ENCODE results near the gene HMGCS2.

HMGCS2 gene

DNA sequence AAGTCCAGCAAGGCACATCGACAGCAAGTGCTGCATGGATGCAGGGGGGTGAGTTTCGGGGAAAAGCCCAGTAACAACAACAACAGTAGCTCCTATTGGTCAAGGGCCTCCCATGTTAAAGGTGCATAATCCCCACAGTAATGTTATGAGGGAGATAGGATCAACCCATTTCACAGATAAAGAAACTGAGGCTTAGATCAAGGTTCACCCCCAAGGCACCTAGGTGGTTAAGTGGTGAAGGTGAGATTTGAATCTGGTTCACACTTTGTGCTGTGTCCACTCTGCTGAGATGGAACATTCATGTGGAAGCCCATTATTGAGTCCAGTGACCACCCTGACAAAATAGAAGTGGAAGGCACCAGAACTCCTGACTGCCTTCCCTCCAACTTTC lies 32.1 kb downstream of the HMGCS2 start (continued):
- TF ChIP-seq ZBTB8A (tag by site-specific recombination; IDR thresholded peaks at IDR 0.05) = no peak
- TF ChIP-seq ZNF777 (tag by site-specific recombination; IDR thresholded peaks at IDR 0.05; ENCODE audit: borderline replicate concordance) = no peak
- no peak for TF ChIP-seq KLF10 (tag by site-specific recombination; IDR thresholded peaks at IDR 0.05)
- no peak for TF ChIP-seq ZNF211 (tag by site-specific recombination; IDR thresholded peaks at IDR 0.05; ENCODE audit: low read depth)
- TF ChIP-seq ZBTB48 (tag by site-specific recombination; IDR thresholded peaks at IDR 0.05) = no peak
- TF ChIP-seq MYNN (tag by site-specific recombination; IDR thresholded peaks at IDR 0.05; ENCODE audit: borderline replicate concordance) = no peak
- TF ChIP-seq ZNF664 (tag by site-specific recombination; IDR thresholded peaks at IDR 0.05) = no peak
- no peak for TF ChIP-seq ZNF76 (tag by site-specific recombination; IDR thresholded peaks at IDR 0.05; ENCODE audit: borderline replicate concordance, low read depth)
- no peak for TF ChIP-seq ZNF791 (tag by site-specific recombination; IDR thresholded peaks at IDR 0.05)

DNA sequence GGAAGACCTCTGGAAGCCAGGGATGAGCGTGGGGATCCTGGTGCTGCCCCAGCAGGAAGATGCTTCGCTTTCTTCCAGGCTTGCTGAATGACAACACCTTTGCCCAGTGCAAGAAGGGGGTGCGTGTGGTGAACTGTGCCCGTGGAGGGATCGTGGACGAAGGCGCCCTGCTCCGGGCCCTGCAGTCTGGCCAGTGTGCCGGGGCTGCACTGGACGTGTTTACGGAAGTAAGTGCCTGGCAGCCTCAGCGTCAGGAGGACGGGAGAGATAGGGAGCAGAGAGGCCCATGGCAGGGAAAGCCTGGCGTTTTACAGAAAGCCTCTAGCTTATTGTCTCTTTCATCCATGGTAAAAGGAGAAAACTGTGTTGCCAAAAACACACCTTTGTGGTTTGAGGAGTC lies 33.5 kb downstream of the HMGCS2 start:
- peaks cover 10 to 97% of the 10 kb centered on the region in 2 experiments; a peak in 2 of 3 replicates for H3K36me3 ChIP-seq (ENCODE audit: control insufficient read depth in 2 of 2, insufficient read depth in 1 of 2, low read length in 2 of 2)
- H3K4me3 ChIP-seq (ENCODE audit: low read depth, low read length) = no peak overlapping the region
- CTCF ChIA-PET = no interaction called here
- H3K4me1 ChIP-seq (ENCODE audit: control insufficient read depth, insufficient read depth, low read length) = no peaks in the 10 kb centered on the region
- POLR2A ChIA-PET = no interaction called here
- no peak overlapping the region for H3K27ac ChIP-seq (ENCODE audit: extremely low read depth, low read depth, low read length)
- TF ChIP-seq KLF7 (tag by site-specific recombination; IDR thresholded peaks at IDR 0.05; ENCODE audit: borderline replicate concordance) (no peak), ZNF335 (tag by site-specific recombination; conservative IDR thresholded peaks at IDR 0.05) (no peak), YY1 (tag by site-specific recombination; IDR thresholded peaks at IDR 0.05) (no peak), GLIS1 (tag by site-specific recombination; IDR thresholded peaks at IDR 0.05) (no peak), ZNF843 (tag by site-specific recombination; IDR thresholded peaks at IDR 0.05) (no peak), ZNF433 (tag by site-specific recombination; IDR thresholded peaks at IDR 0.05; ENCODE audit: low read depth) (no peak), ZNF544 (tag by site-specific recombination; IDR thresholded peaks at IDR 0.05) (no peak), ZNF677 (tag by site-specific recombination; IDR thresholded peaks at IDR 0.05) (no peak), ZNF707 (tag by site-specific recombination; IDR thresholded peaks at IDR 0.05) (no peak), ZNF76 (tag by site-specific recombination; IDR thresholded peaks at IDR 0.05; ENCODE audit: borderline replicate concordance, low read depth) (no peak), ZNF664 (tag by site-specific recombination; IDR thresholded peaks at IDR 0.05) (no peak), ZNF223 (tag by site-specific recombination; IDR thresholded peaks at IDR 0.05) (no peak)
- TF ChIP-seq, protein P1, sequence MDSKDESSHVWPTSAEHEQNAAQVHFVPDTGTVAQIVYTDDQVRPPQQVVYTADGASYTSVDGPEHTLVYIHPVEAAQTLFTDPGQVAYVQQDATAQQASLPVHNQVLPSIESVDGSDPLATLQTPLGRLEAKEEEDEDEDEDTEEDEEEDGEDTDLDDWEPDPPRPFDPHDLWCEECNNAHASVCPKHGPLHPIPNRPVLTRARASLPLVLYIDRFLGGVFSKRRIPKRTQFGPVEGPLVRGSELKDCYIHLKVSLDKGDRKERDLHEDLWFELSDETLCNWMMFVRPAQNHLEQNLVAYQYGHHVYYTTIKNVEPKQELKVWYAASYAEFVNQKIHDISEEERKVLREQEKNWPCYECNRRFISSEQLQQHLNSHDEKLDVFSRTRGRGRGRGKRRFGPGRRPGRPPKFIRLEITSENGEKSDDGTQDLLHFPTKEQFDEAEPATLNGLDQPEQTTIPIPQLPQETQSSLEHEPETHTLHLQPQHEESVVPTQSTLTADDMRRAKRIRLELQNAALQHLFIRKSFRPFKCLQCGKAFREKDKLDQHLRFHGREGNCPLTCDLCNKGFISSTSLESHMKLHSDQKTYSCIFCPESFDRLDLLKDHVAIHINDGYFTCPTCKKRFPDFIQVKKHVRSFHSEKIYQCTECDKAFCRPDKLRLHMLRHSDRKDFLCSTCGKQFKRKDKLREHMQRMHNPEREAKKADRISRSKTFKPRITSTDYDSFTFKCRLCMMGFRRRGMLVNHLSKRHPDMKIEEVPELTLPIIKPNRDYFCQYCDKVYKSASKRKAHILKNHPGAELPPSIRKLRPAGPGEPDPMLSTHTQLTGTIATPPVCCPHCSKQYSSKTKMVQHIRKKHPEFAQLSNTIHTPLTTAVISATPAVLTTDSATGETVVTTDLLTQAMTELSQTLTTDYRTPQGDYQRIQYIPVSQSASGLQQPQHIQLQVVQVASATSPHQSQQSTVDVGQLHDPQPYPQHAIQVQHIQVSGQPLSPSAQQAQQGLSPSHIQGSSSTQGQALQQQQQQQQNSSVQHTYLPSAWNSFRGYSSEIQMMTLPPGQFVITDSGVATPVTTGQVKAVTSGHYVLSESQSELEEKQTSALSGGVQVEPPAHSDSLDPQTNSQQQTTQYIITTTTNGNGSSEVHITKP (tag by site-specific recombination; IDR thresholded peaks at IDR 0.05) = no peak
- TF ChIP-seq, protein P2, sequence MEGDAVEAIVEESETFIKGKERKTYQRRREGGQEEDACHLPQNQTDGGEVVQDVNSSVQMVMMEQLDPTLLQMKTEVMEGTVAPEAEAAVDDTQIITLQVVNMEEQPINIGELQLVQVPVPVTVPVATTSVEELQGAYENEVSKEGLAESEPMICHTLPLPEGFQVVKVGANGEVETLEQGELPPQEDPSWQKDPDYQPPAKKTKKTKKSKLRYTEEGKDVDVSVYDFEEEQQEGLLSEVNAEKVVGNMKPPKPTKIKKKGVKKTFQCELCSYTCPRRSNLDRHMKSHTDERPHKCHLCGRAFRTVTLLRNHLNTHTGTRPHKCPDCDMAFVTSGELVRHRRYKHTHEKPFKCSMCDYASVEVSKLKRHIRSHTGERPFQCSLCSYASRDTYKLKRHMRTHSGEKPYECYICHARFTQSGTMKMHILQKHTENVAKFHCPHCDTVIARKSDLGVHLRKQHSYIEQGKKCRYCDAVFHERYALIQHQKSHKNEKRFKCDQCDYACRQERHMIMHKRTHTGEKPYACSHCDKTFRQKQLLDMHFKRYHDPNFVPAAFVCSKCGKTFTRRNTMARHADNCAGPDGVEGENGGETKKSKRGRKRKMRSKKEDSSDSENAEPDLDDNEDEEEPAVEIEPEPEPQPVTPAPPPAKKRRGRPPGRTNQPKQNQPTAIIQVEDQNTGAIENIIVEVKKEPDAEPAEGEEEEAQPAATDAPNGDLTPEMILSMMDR (tag by site-specific recombination; IDR thresholded peaks at IDR 0.05) = no peak
- TF ChIP-seq, protein P3, sequence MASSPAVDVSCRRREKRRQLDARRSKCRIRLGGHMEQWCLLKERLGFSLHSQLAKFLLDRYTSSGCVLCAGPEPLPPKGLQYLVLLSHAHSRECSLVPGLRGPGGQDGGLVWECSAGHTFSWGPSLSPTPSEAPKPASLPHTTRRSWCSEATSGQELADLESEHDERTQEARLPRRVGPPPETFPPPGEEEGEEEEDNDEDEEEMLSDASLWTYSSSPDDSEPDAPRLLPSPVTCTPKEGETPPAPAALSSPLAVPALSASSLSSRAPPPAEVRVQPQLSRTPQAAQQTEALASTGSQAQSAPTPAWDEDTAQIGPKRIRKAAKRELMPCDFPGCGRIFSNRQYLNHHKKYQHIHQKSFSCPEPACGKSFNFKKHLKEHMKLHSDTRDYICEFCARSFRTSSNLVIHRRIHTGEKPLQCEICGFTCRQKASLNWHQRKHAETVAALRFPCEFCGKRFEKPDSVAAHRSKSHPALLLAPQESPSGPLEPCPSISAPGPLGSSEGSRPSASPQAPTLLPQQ (tag by site-specific recombination; IDR thresholded peaks at IDR 0.05) = no peak
- no peaks in the 10 kb centered on the region for H3K9me3 ChIP-seq (ENCODE audit: control insufficient read depth, insufficient read depth, low read depth, low read length)
